Renal cortical epithelial cell (primary cell): Measurements from ENCODE around the gene AUTS2. TPM values are rescaled to one million over a fixed set of nuclear protein-coding genes. Genes with fewer than 3 reads are reported as not detected.

Experiments used
- DNase-seq: peaks from one replicate; pipeline ENCODE4 v3.0.0-alpha.2; 2011; ENCODE audit warnings: low read depth
- total RNA-seq: library from RNA; depleted of rRNA; stranded (reverse); fragments of >200 nt; gene quantifications from 2 replicates; pipeline ENCODE4 v1.2.3, GENCODE V29; 2014

The AUTS2 gene
- total RNA-seq, 1 donor from 2014 or later = 3.2 TPM

DNA sequence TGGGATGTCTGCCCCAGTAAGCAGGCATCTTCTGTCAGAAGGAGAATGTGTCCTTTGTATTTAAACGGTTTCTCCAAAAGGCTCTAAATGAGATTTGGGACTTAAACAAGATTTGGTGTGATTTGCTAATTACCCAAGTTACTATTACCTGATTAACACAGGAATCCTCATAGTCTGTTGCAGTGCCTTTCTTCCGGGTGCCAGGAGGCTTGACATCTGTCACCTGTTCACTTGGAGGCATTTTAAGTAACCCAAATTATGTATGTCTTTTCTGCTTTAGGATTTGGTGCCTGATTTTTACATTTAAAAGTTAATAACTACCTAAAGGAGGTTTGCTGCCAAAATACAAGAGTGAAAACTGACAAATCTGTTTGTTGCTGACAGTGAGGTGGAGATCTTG is 945.7 kb downstream of the AUTS2 start:
- DNase-seq = no peak

DNA sequence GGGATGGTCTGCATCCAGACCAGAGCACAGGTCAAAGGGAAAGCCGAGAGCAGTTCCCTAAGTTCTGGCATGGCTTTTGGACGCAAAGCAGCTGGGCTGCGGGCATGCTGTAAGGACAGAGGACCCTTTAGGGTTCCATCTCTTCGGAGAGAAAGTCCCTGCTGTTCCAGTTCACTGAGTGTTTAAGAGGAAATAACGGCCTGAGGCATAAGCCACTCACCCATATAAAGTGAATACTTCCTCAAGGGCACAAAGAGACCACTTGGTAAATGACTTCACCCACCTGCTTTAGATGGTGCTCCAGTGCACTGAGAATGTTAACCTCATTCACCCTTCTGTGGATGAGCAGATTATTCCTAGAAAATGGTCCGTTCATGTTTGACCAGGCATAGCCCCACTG is 946.9 kb downstream of the AUTS2 start:
- DNase-seq = no peak

DNA sequence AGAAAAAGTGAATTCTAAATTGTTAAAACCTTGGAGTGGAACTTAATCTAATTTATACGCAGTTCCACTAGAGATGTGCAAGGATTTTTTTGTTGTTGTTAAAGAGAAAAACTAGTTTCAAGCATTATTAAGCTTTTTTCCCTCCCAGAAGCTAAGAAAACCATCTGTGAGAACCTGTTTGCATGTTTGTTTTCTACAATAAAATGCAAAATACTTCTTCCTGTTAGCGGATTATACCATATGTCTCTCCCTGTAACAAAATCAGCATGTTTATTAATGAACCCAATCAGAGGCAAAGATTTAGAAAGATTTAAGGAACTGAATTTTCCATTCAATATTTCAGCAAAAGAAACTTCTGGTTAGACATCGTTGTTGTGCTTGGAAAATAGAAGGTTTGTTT is 953.9 kb downstream of the AUTS2 start:
- DNase-seq = no peak

DNA sequence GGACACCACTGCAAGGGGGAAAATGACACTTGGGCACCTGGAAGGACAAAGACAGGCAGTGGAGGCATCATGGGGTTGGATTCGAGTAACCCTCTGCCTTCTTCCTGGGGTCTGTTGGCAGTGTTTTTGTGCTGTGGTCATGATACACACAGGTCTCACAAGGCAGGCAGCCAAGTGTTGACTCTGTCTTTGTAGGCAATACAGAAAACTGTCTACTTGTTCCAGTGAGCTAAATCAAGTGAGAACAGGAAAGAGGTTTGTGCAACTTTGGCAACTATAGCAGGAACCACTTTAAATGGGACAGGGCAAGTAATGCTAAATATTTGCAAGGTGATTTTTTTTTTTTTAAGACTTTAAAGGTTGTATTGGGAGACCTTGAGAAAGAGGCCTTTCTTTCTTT is 955.1 kb downstream of the AUTS2 start:
- no peak for DNase-seq

DNA sequence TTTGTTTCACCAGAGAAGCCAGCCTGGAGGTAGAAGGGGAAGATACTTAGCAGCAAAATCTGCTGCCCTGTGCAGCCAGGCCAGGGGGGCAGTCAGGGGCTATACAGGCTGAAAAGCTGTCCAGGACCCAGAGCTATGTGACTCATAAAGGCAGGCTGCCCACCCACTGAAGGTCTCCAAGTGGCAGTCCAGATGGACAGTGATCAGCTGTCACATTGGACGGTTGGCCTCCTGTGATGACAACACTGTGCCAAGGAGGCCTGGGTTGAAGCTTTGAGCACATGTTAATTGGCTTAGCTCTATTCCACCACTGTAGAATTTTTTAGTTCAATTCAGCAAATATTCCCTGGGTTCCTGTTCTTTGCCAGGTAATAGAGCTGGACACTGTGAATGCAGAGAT is 956.4 kb downstream of the AUTS2 start:
- DNase-seq = no peak

DNA sequence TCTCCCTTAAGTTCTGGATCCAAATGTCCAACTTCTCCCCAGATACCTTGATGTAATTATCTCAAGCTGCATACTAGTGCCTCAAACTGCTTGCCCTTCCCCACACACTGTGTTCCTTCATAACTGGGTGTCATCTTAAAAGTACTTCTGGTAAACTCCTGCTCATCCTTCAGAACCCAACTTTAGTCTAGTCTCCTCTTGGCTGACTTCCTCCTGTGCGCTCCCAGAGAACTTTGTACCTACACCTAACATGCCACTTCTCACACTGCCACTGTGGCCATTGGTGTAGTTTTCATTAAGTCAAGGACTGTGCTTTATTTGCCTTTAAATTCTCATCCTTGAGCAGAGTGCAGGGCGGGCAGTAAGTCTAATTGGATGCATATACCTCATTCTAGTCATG is 958.5 kb downstream of the AUTS2 start:
- no peak for DNase-seq

DNA sequence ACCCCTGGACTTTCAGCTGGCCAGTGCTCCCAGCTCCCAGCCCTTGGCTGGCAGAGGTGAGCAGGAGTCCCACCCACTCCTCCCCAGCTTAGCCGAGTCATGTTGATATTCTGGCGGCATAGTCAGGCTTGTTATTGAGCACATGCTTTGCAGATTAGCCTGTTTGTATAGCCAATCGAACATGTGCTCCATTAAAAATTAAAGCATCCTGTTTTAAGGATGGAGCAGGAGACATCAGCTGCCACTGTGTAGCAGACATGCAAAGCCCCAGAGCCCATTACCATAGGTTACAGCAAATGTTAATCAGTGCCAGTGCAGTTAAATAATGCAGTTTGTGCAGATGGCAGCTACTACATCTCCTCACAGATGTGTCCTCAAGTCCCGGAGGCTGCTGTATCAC is 959.1 kb downstream of the AUTS2 start:
- DNase-seq = no peak

DNA sequence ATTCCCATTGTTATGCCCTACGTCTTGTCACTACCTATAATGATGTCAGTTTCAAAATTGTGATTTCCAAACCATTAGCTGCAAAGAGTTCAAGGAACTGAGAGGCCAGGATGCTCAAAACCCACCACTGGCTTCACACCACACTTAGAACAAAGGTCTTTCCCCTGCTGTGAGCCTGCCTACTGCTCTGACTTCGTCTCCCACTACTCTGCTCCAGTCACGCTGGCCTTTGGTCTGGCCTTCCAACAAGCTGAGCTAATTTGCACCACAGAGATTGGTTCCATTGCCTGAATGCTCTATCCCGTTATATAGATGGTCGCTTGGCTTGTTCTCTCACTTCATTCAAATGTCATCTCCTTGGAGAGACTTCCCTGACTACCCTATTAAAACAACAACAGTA is 961.5 kb downstream of the AUTS2 start:
- no peak for DNase-seq

DNA sequence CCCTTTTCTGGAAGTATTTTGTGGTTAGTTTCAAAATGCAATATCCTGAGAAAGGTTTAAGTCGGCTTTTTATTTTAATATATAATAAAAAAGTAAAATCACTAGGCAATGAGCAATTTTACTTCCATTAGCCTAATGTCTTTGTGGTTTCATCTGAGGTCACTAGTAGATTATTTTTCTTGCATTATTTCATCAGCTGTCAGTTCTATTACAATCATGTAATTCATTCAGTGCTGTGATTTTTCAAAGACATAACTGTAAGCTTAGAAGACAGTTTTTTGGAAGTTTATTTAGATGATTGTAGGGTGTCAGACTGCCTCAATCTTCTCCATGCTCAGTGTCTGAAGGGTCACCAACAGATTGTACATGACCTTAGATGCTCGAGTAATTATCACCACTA is 965.7 kb downstream of the AUTS2 start:
- DNase-seq = no peak

DNA sequence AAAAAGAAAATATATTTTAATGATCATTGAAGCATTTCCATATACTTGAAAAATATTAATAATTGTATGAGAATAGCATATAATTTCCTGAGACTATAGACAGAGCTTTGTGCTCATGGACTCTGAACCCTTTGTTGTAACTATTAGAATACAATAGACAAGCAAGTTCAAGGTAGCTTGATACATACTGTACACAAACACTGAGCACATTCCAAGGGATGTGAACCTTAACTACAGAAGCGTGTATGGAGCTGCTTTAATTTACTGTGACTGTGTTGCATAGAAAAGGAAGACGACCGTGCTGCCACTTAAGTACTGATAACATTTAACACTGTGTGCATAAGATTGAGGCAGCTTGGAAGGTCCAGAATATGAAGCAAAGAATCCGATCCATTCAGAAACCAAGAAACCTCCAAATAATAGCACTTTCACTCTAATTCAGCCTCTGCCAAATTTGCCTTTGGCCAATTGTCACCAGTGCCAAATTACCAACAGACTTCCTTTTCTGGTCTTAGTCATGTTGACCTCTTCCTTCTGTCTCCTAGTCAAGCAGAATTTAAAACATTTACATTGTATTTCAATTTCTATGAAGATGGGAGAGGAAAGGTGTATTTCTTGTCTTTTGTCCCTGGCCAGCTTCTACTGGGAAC is 967.6 kb downstream of the AUTS2 start:
- peak; percentile 35 for DNase-seq

DNA sequence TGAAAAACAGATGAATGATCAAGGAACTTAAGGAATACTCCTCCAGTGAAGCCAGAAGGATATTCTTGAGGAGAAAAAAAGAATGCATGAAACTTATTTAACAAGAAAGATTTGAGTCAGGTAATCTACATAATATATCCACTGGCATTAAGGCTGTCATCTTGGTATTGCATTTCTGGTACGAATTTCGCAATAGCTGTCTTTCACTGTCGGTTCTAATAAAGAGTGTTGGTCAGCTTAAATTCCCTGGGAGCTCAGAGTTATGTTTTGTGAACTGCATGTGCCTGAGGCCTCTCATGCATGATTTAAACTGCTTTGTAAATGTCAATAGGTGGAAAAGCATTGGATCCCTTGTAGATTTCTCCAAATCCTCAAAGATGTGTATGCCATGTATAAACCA is 968.4 kb downstream of the AUTS2 start:
- DNase-seq = peak; percentile 71

DNA sequence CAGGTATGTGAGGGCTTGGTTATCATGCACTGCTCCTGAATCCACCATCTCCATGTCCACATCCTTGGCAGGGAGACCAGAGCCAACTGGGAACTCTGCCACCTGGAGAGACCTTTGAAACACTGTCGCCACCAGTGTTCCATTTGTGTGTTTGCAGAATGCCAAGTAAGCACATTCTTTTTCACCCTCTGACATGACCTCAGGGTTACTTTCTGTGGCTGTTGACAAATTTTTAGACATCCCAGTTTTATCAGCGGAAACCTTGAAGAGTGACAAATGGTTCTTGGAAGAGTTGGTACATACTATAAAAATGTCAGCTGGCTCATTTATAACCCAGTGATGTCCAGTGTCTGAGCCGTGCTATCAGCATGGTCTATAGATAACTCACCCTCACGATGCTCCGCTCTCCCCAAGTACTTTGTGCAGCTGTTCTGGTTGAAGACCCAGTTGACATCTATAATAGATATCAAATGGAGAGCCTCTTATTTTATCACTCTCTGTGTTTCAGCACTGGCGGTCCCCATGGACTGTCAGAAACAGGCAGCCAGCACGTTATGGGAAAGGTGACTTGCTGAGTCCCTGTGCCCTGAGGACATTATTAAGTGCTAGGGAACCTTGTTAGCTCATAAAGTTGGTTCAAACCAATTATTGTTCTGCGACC is 970.5 kb downstream of the AUTS2 start:
- peak; percentile 47 for DNase-seq

DNA sequence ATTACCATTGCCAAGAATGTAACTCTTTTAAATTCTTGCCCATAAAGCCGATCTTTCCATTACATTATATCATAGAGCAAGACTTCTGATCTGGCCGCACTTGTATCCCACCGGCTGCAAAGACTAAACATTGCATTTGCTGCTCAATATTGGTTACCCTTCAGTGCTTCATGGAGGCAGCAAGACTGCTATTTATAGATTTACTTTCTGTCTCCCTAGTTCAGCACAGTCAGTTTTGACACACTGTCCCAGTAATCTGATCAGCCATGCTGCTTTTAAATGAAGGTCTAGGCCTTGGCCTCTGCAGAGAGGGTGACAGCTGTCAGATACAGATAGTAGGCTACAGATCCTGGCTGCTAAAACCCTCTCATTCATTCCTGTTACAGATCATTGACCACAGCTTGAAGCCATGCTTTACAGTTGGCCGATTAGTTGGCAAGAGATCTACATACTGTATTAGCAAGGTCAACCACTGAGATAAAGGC is 971.1 kb downstream of the AUTS2 start:
- DNase-seq = peak; percentile 76

DNA sequence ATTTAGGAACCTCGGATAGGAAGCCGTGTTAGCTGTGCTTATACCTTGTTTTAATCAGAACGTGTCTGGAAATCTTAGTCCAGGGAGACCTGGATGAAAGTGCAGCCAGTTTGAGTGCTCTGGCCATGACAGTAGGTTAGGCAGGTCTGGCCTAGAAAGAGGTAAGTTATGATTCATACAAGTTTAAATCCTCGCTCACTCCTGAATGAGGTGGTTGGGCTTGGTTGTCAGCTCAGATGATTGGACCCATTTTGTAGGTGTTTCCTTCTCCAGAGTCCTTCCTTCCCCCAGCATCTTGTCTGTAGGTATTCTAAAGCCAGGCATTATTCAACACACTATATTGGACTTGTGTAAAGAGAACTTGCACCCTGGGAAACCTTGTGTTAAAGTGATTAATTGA is 971.8 kb downstream of the AUTS2 start:
- DNase-seq = peak; percentile 33

DNA sequence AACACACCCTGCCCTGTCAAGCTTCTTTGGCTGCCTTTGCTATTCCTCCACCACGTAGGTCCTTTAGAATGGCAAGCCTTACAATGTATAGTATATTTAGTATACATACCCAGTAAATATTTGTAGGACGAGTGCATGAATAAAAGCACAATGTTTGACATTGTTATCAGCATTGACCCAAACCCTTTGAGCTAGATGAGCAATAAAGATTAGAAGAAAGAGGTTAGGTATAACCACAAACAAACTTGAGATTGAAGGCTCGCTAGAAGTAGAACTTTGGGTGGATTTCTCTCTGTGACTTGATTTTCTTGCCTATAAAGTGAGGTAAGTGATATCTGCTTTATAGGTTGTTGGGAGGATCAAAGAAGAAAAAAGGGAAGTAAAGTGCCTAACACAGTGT is 972.7 kb downstream of the AUTS2 start:
- no peak for DNase-seq

DNA sequence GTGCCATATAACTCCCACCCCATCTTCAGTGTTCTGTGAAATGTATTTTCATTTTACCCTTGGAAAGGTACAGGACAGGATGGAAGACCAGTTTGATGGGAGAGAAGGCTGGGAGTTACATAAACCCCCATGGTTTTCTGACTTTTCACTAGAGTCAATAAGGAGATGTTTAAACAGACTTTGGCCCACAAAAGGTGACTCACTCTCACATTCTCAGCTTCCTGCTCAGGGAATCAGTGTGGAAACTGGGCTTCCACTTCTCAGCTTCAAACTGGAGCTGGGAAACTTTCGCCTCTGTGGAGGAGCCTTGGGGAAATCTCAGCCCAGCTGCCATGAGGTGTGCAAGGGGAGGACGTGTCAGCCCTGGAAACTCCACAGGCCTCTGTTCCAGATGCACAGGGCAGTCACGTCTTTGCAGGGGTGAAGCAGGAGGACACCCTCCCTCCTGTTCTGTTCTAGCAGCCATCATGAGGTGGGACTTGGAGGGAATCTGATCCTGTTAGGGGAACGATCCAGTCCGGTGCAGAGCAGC is 973.2 kb downstream of the AUTS2 start:
- DNase-seq = peak; percentile 92

DNA sequence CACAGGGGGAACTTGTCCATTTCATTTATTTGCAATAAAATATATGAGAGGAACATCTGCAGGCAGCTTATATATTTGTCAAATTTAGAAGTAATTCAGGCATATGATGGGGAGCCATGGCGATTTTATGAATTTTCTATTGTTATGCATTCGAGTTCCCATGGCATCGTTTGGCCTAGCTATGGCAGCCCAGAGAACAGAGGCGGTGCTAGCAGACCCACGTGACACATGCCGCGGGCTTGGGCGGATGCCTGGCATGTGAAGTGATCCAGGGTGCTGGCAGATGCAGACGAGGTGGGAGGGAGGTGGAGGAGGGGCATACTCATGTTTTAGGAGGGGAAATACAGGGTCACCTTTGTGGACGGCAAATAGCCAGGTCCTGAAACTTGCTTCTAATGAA is 973.7 kb downstream of the AUTS2 start:
- DNase-seq = no peak

DNA sequence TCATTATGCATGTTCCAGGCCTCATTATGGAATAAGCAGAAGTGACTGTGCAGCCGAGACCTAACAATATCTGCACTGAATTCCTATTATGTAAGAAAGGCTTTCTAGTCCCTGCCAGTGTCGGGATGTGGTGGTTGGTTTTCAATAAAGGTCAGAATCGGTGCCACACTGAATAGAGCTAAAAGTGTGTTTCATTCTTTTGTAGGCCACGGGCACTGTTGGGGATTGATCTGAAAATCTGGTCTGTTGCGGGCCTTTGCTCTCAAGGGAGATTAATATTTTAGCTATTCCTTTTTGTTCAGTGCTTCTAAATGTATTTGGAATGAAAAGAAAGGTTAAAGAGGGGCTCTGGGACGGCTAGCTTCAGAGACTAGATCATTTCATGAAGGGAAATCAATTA is 974.3 kb downstream of the AUTS2 start:
- DNase-seq = no peak

DNA sequence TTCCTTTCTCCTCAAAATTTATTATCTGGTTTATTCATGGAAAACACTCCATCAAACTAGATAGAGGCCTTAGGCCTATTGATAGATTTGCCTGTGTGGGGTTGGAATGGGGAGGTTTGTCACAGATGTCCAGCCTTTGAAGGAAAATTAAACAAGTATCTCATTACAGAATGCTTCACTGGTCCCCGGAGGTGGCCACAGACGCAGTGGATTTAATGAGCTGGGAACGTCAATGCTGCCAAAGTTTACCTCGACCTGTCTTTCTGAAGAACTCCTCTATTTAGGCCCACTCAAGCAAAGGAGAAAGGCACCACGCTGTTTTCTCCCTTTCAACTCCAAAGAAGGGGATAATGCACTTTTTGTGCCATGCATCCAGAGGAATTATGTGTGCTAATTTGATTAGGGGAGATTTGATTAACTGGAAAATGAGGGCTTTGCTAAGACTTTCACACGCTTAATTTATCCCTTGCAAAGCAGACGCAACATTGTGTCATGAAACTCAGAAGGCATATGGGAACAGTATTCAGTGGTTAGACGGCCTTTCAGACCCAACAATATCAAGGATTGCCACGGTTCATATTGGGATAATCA is 974.9 kb downstream of the AUTS2 start:
- no peak for DNase-seq

DNA sequence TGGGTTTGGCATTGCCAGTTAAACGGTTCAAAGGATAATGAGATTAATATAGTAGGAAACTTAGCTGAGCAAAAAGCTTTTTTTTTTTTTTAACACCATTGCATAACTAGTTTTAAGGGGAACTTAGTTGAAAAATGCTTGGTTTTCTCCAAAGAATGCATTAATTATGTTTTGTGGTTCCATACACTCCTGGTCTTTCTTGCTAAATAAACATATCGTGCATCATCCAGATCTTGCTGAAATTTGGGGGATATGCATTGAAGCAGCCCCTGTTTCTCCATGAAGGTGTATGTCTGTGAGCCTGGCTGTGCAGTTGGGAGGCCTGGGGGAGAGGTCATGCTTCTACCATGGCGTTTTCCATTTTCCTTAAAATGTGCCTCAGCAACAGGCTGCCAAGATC is 975.4 kb downstream of the AUTS2 start:
- no peak for DNase-seq

DNA sequence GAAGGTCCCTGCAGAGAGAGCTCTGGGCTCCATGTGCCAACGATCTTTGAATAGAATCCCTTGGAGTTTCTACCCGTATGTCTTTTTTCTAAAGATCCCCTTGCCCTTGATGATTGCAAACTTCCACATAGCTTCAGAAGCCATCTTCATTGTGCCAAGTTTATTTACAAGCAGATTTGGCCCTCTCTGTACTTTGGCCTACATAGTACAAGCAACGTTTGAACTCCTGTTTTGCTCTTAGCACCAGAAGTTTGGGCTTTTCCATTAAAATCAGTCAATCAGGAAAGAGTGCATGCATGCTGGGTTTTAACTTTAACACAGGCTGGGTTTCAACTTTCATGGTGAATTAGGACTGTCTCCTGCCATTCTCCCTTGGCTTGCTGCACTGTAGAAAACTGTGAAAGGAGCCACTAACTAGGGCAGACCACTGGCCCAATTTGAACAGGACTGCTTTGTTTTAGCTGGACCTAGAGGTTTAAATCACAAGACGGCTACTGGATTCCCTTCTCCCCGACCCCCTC is 976.1 kb downstream of the AUTS2 start:
- no peak for DNase-seq

DNA sequence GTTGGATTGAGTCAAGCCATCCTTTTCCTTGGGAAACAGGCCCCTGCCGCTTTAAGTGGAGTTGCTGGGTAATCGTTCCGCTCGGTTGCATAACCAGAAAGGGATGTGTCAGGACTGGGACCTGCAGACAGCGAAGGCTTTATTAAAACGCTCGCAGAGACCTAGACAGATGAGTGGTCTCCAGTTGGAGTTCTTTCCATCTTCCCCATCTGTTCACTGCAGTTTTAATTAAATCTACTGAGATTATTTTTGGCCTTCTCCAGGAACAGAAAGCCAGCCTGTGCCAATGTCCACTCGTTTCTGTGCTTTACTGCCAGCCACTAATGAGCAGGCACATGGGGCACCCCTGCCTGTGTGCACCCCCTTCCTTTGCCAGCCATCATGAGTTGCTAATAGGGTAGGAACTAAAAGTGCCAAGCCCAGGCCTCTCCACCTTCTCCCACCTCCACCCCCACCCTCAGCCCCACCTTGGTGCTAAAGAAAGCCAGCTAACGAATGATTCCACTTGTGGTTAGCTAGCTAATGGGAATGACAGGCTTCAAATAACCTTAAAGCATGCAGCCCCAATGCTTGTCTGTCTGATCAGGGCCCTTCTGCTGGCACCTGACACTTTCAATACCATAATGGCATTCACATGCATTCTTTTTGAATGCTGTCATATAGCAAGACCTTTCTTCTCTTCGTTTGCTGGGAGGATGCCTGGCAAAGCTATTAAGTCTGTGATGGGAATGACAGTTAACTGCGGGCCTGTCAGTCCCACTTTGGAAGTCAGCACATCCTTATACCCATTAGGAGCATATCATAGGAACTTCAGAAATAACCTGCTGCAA is 976.9 kb downstream of the AUTS2 start:
- peak; percentile 76 for DNase-seq
